Caco-2 (cell line): Measurements from ENCODE around the gene SH3BP1. TPM values are rescaled to one million over a fixed set of nuclear protein-coding genes. Genes with fewer than 3 reads are reported as not detected.

Experiments used
- BruUV-seq: library from RNA; stranded (reverse); fragments of 400-500 nt; replicated peaks from 2 replicates; lab custom pipeline; 2021; lab: Mats Ljungman, UMichigan
- CTCF ChIA-PET: fragments of 300-600 bp; sonication (Branson Sonifier 250); formaldehyde crosslinking; loops from one replicate; lab custom pipeline; 2022; ENCODE audit warnings: antibody characterized with exemption; lab: Charles Lee
- POLR2A ChIA-PET: fragments of 300-600 bp; sonication (Branson Sonifier 250); formaldehyde crosslinking; loops from one replicate; lab custom pipeline; 2022; ENCODE audit warnings: antibody characterized with exemption; lab: Charles Lee
- DNase-seq, 2 experiments: peaks; one replicate each; pipeline versions ENCODE4 v3.0.0 to v3.0.0-alpha.2; 2020 to 2022
- H3K27me3 ChIP-seq: replicated peaks from 2 replicates; pipeline ENCODE4 v1.6.0; 2011; ENCODE audit warnings: low read length; ENCODE audit not compliant: control insufficient read depth, insufficient read depth
- H3K36me3 ChIP-seq: 2 replicates; pipeline ENCODE4 v1.5.1; 2011; ENCODE audit warnings: low read length; ENCODE audit not compliant: control insufficient read depth, insufficient read depth
- H3K4me1 ChIP-seq: fragments of 250-450 bp; sonication (Bioruptor Pico); 2 replicates; pipeline ENCODE4 v1.5.1; 2020; ENCODE audit warnings: mild to moderate bottlenecking
- H3K4me3 ChIP-seq: 2 replicates; pipeline ENCODE4 v1.5.1; 2011; ENCODE audit warnings: low read depth, mild to moderate bottlenecking, control low read depth, low read length
- H3K9me3 ChIP-seq: fragments of 250-450 bp; sonication (Bioruptor Pico); 2 replicates; pipeline ENCODE4 v1.5.1; 2020; ENCODE audit warnings: mild to moderate bottlenecking, moderate library complexity
- H3K27ac Mint-ChIP-seq: one replicate; pipeline ENCODE4 v1.8.0; 2022; ENCODE audit warnings: mixed read lengths; ENCODE audit not compliant: unreplicated experiment
- H3K27me3 Mint-ChIP-seq: one replicate; pipeline ENCODE4 v1.8.0; 2022; ENCODE audit warnings: mixed read lengths; ENCODE audit not compliant: insufficient read depth, unreplicated experiment
- H3K36me3 Mint-ChIP-seq: one replicate; pipeline ENCODE4 v1.8.0; 2022; ENCODE audit warnings: mild to moderate bottlenecking, mixed read lengths; ENCODE audit not compliant: insufficient read depth, unreplicated experiment
- H3K4me1 Mint-ChIP-seq: one replicate; pipeline ENCODE4 v1.8.0; 2022; ENCODE audit warnings: low read depth, mixed read lengths; ENCODE audit not compliant: unreplicated experiment
- H3K4me3 Mint-ChIP-seq: one replicate; pipeline ENCODE4 v1.8.0; 2022; ENCODE audit warnings: mild to moderate bottlenecking, moderate library complexity, mixed read lengths; ENCODE audit not compliant: unreplicated experiment
- H3K9me3 Mint-ChIP-seq: one replicate; pipeline ENCODE4 v1.8.0; 2022; ENCODE audit warnings: mixed read lengths; ENCODE audit not compliant: unreplicated experiment
- CTCF ChIP-seq, 2 experiments: fragments of 200-600 bp in 1 of 2; IDR thresholded peaks; 1 replicate in 1 of 2; 2 replicates in 1 of 2; pipeline versions ENCODE4 v1.5.1 to v1.8.0; 2011 to 2022; ENCODE audit warnings: antibody characterized with exemption in 1 of 2, control low read depth in 1 of 2, inconsistent platforms in 1 of 2, low read depth in 1 of 2, low read length in 1 of 2, mild to moderate bottlenecking in 1 of 2, moderate library complexity in 1 of 2; ENCODE audit not compliant: insufficient read depth in 1 of 2, severe bottlenecking in 1 of 2, unreplicated experiment in 1 of 2
- intact Hi-C: fragments of 100-400 bp; cut with micrococcal nuclease; formaldehyde crosslinking; loops from one replicate; pipeline ENCODE4 v1.10.0; 2022; ENCODE audit not compliant: unreplicated experiment
- total RNA-seq: library from RNA; stranded (reverse); gene quantifications from 2 replicates; pipeline ENCODE4 v1.2.3, GENCODE V29; 2022

SH3BP1 gene
- total RNA-seq, 1 experiment from 2014 or later = 19.8 TPM

- intact Hi-C loops = no loop called here
- POLR2A ChIA-PET = interaction anchor here (0.6 kb wide), 1 partner anchor 764 kb away, joined by 3 read pairs; no protein-coding TSS in a partner anchor
- peaks cover 10% of the 10 kb centered on the region for H3K4me1 Mint-ChIP-seq
Observed at GRCh38 chr22:37633625-37634416, 5.6 kb upstream of the SH3BP1 start.

DNA sequence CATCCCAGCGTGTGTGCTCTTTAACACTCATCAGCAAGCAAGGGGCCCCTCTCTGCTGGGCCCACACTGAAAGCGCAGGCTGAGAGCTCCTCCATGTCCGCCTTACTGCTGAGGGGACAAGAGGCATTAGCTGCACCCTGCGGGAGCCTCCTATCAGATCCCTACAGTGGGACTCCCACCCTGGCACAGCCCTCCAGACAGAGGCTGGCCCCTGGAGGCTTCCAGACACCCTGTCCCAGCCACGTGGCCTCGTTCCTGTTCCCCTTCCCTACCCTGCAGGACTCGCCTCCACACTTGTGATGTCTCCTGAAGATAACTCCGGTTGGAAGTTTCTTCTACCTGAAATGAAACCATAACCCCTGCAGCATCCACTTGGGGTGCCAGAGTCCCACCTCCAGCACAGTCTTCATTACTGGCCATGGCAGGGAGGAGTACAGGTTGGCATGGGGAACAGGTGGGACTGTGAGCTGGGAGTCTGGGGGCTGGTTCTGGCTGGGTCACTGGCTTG lies 5.0 kb upstream of the SH3BP1 start:
- Histone ChIP-seq H3K27me3 (no peaks in the 10 kb centered on the region), H3K36me3 (no peaks in the 10 kb centered on the region; the same call in 1 of the 2 replicates), H3K4me1 (peaks cover 27% of the 10 kb centered on the region), H3K4me3 (no peak overlapping the region), H3K9me3 (no peaks in the 10 kb centered on the region)
- Mint-ChIP-seq H3K9me3 (no peaks in the 10 kb centered on the region), H3K4me1 (peaks cover 12% of the 10 kb centered on the region), H3K4me3 (no peak overlapping the region), H3K27ac (peak overlapping the region; percentile 57), H3K36me3 (peaks cover 4% of the 10 kb centered on the region), H3K27me3 (no peaks in the 10 kb centered on the region)
- POLR2A ChIA-PET = interaction anchor here (0.6 kb wide), 1 partner anchor 764 kb away, joined by 3 read pairs; no protein-coding TSS in a partner anchor
- intact Hi-C loops = no loop called here
- peak in 1 of 2 experiments; percentile 30 for TF ChIP-seq CTCF (IDR thresholded peaks at IDR 0.05; ENCODE audit: insufficient read depth in 1 of 2, low read depth in 1 of 2, low read length in 1 of 2, severe bottlenecking in 1 of 2, unreplicated experiment in 1 of 2)
- no TSS peak for BruUV-seq
- DNase-seq = no peak
- CTCF ChIA-PET = interaction anchor here (0.5 to 1.3 kb wide), 4 partner anchors 9 to 134 kb away, joined by 3 to 8 read pairs (median 4); partner anchors contain the start of gene GGA1

More at GRCh38 chr22:37633625-37634416, 5.6 kb upstream of the SH3BP1 start:
- no peak for DNase-seq
- CTCF ChIA-PET = interaction anchor here (0.6 to 1.3 kb wide), 4 partner anchors 9 to 47 kb away, joined by 3 to 8 read pairs (median 6); partner anchors contain the start of gene GGA1
- peaks cover 4% of the 10 kb centered on the region for H3K36me3 Mint-ChIP-seq
- peak overlapping the region; percentile 57 for H3K27ac Mint-ChIP-seq
- H3K27me3 ChIP-seq = no peaks in the 10 kb centered on the region
- H3K9me3 Mint-ChIP-seq = no peaks in the 10 kb centered on the region
- H3K9me3 ChIP-seq = no peaks in the 10 kb centered on the region
- BruUV-seq = no TSS peak
- H3K4me3 ChIP-seq = no peak overlapping the region
- peaks cover 22% of the 10 kb centered on the region for H3K4me1 ChIP-seq
- H3K27me3 Mint-ChIP-seq = no peaks in the 10 kb centered on the region
- H3K36me3 ChIP-seq = no peaks in the 10 kb centered on the region; the same call in 1 of the 2 replicates
- H3K4me3 Mint-ChIP-seq = no peak overlapping the region
- TF ChIP-seq CTCF (IDR thresholded peaks at IDR 0.05; ENCODE audit: insufficient read depth in 1 of 2, low read depth in 1 of 2, low read length in 1 of 2, severe bottlenecking in 1 of 2, unreplicated experiment in 1 of 2) = no peak

GRCh38 chr22:37635157-37635556 lies 4.3 kb upstream of the SH3BP1 start:
- no peak for DNase-seq
- Histone ChIP-seq H3K27me3 (no peaks in the 10 kb centered on the region), H3K4me1 (peaks cover 27% of the 10 kb centered on the region), H3K9me3 (no peaks in the 10 kb centered on the region), H3K4me3 (no peak overlapping the region), H3K36me3 (no peaks in the 10 kb centered on the region; the same call in 1 of the 2 replicates)
- TF ChIP-seq CTCF (IDR thresholded peaks at IDR 0.05; ENCODE audit: insufficient read depth in 1 of 2, low read depth in 1 of 2, low read length in 1 of 2, severe bottlenecking in 1 of 2, unreplicated experiment in 1 of 2) = no peak
- ChIA-PET POLR2A (no interaction called here), CTCF (interaction anchor here (0.5 to 1.3 kb wide), 2 partner anchors 46 to 134 kb away, joined by 3 read pairs; no protein-coding TSS in a partner anchor)
- peaks cover 12% of the 10 kb centered on the region for H3K4me1 Mint-ChIP-seq
- H3K27ac Mint-ChIP-seq = no peak overlapping the region
- no TSS peak for BruUV-seq
- intact Hi-C loops = no loop called here
- no peaks in the 10 kb centered on the region for H3K9me3 Mint-ChIP-seq
- H3K4me3 Mint-ChIP-seq = no peak overlapping the region
- peaks cover 4% of the 10 kb centered on the region for H3K36me3 Mint-ChIP-seq
- H3K27me3 Mint-ChIP-seq = no peaks in the 10 kb centered on the region
